Thymus (tissue), 11 donors: ENCODE data around the gene RARA. TPM values are rescaled to one million over a fixed set of nuclear protein-coding genes. Genes with fewer than 3 reads are reported as not detected.

ENCODE experiments used
- DNase-seq, 9 donors: peaks; one replicate each; pipeline ENCODE4 v3.0.0-alpha.2; 2013; ENCODE audit warnings: low spot score in 9 of 9, low read depth in 6 of 9, missing footprints in 1 of 9
- H3K27ac ChIP-seq, 2 donors: one replicate each; pipeline ENCODE4 v1.5.1; 2013; ENCODE audit warnings: control low read depth in 1 of 2, low read depth in 1 of 2, low read length in 1 of 2, mild to moderate bottlenecking in 1 of 2, moderate library complexity in 1 of 2
- H3K27me3 ChIP-seq, 2 donors: one replicate each; pipeline ENCODE4 v1.5.1; 2013; ENCODE audit warnings: low read length in 1 of 2; ENCODE audit not compliant: control insufficient read depth in 2 of 2, insufficient read depth in 1 of 2
- H3K36me3 ChIP-seq, 2 donors: one replicate each; pipeline ENCODE4 v1.5.1; 2013; ENCODE audit warnings: low read length in 1 of 2, mild to moderate bottlenecking in 1 of 2, moderate library complexity in 1 of 2; ENCODE audit not compliant: control insufficient read depth in 2 of 2, insufficient read depth in 2 of 2
- H3K4me1 ChIP-seq, 2 donors: one replicate each; pipeline ENCODE4 v1.5.1; 2013; ENCODE audit warnings: low read length in 2 of 2; ENCODE audit not compliant: control insufficient read depth in 2 of 2, insufficient read depth in 2 of 2
- H3K4me3 ChIP-seq, 2 donors: one replicate each; pipeline ENCODE4 v1.5.1; 2013; ENCODE audit warnings: low read length in 2 of 2, control low read depth in 1 of 2, mild to moderate bottlenecking in 1 of 2
- H3K9me3 ChIP-seq, 2 donors: one replicate each; pipeline ENCODE4 v1.5.1; 2013; ENCODE audit warnings: low read length in 1 of 2, mild to moderate bottlenecking in 1 of 2; ENCODE audit not compliant: control insufficient read depth in 2 of 2, insufficient read depth in 1 of 2
- WGBS: extraction: QIAGEN DNeasy Blood & Tissue Kit; methylation state at CpG from one replicate; pipeline ENCODE4 v1.1.7; 2013; 5-methylcytosine and 5-hydroxymethylcytosine counted together
- polyA plus RNA-seq: library from polyadenylated mRNA; stranded (reverse); fragments of 200-250 nt; gene quantifications from one replicate; pipeline ENCODE4 v1.2.3, GENCODE V29; 2013
- total RNA-seq: library from RNA; stranded (reverse); fragments of 120-200 nt; gene quantifications from one replicate; pipeline ENCODE4 v1.2.4, GENCODE V29; 2013
- donor health status: healthy.

RARA gene
- total and polyA plus RNA-seq, 2 donors, result 5.8 to 17.1 TPM

DNA sequence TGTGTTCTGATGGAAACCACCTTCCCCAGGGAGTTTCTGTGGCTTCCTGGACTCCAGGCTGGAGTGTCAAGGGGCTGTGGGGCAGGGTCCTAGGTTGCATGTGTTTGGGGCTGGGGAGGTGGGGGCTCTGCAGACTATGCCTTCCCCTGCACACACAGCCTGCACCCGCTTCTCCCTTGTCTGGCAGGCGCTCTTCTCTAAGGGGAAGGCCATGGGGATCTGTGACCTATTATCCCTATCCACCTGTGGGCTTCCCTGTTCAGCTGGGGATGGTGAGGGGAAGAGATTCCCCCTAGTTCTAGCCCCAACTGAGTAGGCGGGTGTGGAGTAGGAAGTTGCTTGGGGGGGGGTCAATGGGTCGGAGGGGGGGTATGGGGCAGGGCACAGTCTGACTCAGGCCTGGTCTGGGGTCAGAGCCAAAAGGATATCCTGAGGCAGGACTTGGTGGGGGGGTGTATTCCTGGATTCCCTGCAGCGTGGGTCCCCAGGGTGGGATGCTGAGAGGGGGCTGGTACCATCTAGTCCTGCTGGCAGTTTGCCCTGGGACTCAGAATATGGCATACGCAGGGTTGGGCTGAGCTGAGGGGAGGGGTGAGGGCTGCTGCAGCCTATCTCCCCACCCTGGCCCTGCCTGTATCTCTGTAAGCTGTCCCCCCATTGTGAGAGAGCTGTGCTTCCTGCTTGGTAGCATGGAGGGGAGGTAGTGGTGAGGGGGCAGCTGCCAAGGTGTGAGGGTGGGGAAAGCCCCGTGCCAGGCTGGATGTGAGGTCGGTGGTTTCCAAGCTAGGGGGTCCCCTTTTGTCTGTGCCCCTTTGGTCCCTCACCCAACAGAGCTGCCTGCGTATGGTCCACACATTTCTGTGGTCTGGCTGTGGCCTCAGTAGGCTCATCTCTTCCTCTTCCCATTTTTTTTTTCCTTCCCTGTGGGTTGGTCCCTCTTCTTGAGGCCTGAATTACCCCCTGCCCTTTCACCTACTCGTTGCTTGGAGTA, 14.7 kb downstream of the RARA start:
- H3K27ac ChIP-seq, result peak overlapping the region; percentile 79 to 93
- peaks cover 2 to 5% of the 10 kb centered on the region in 2 donors for H3K27me3 ChIP-seq
- no peaks in the 10 kb centered on the region for H3K36me3 ChIP-seq
- H3K4me3 ChIP-seq, result peak overlapping the region; percentile 47 to 48
- 40% methylated on average over 10 of the region's 10 CpGs for WGBS
- peaks cover 0 to 4% of the 10 kb centered on the region in 2 donors for H3K9me3 ChIP-seq
- H3K4me1 ChIP-seq, result peaks cover 71 to 97% of the 10 kb centered on the region in 2 donors
- peak in 1 of 9 donors; percentile 68 for DNase-seq

GRCh38 chr17:40325156-40326013, 16.4 kb downstream of the RARA start:
- Histone ChIP-seq H3K27ac (peak overlapping the region in 1 of 2 donors; percentile 90), H3K4me1 (peaks cover 67 to 93% of the 10 kb centered on the region in 2 donors), H3K9me3 (peaks cover 0 to 4% of the 10 kb centered on the region in 2 donors), H3K4me3 (no peak overlapping the region), H3K36me3 (no peaks in the 10 kb centered on the region), H3K27me3 (no peaks in the 10 kb centered on the region)
- DNase-seq, result no peak
- WGBS, result 86% methylated on average over 13 of the region's 13 CpGs

DNA sequence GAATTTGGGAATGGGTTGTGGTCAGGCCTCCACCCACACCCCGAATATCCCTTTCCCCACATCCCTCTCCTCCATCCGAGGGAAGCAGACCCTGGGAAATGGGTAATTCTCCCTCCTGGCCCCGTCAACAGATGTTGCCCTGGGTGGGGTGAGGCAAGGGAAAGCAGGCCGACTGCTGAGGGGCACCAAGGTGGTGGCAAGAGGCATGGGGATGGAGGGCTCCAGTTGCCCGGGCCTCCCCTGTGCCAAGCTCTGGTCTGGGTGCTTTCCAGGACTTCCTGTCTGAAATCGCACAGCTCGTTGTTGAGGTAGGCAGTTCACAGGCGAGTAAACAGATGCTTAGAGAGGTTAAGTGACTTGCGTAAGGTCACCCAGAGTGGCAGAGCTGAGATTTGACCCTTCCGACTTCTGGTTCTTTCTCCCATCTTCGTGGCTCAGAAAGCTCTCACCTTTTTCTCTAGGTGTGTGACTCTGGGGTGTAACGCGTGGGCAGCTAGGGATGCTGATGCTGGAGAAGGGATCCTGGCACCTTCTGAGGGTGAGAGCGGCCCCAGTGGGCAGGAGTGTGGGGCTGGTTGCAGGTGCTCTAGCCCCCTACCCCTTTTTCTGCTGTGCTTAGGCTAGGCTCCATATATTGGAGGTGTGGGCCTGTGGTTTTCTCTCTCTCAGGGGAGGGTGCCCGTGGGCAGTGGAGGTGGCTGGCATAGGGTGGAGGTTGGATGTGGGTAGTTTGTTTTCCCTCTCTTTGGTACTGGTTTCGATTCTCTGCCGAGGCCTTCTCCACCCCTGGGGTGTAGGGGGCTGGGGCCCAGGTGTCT, 17.2 kb downstream of the RARA start:
- Histone ChIP-seq H3K4me1 (peaks cover 65 to 93% of the 10 kb centered on the region in 2 donors), H3K4me3 (no peak overlapping the region), H3K27ac (peak overlapping the region; percentile 71 to 90), H3K27me3 (no peaks in the 10 kb centered on the region), H3K9me3 (peaks cover 0 to 4% of the 10 kb centered on the region in 2 donors), H3K36me3 (peaks cover 0 to 6% of the 10 kb centered on the region in 2 donors)
- DNase-seq, result peak in 1 of 9 donors; percentile 67
- WGBS, result 48% methylated on average over 17 of the region's 17 CpGs

GRCh38 chr17:40326832-40327199, 17.8 kb downstream of the RARA start:
- Histone ChIP-seq H3K4me3 (no peak overlapping the region), H3K27me3 (no peaks in the 10 kb centered on the region), H3K9me3 (peaks cover 0 to 4% of the 10 kb centered on the region in 2 donors), H3K4me1 (peaks cover 65 to 93% of the 10 kb centered on the region in 2 donors), H3K36me3 (peaks cover 0 to 12% of the 10 kb centered on the region in 2 donors), H3K27ac (peak overlapping the region; percentile 62 to 90)
- 96% methylated on average over 1 of the region's 1 CpG for WGBS
- DNase-seq, result no peak

- WGBS, result 57% methylated on average over 4 of the region's 4 CpGs
- Histone ChIP-seq H3K27me3 (no peaks in the 10 kb centered on the region), H3K9me3 (peaks cover 0 to 4% of the 10 kb centered on the region in 2 donors), H3K4me1 (peaks cover 61 to 93% of the 10 kb centered on the region in 2 donors), H3K27ac (peak overlapping the region; percentile 32 to 90), H3K36me3 (peaks cover 0 to 12% of the 10 kb centered on the region in 2 donors), H3K4me3 (no peak overlapping the region)
- peak in 7 of 9 donors; percentile 61 to 89 (median 78) for DNase-seq
These were observed 18.3 kb downstream of the RARA start for GRCh38 chr17:40327244-40327729.

DNA sequence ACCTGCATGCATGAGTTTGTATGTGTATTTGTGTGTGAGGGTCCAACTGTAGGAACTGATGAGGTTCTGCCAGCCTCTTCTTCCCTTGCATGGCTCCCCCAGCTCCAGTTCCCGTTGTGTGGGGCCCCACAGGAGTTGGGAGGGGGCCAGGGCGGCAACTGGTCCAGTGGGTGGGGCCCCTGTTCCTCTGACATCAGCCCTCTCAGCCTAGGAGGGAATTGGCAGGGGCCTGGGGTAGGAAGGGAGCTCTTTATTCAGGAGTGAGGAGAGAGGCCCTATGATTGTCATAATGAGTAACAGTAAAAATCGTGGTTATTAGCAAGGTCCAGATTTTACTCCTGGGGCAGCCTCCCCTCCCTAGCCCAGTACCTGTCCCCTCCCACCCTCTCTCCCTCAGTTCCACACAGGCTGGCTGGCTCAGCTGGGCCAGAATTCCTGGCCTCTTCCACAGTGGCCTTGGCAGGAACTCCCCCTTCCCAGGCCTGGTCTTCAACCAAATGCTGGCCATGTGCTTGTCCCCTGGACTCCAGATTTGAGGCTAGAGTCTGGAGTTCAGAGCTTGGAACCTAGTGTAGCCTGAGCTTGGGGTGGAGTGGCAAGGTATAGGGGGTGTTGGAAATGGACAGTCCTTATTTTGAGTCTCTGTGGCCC, 18.9 kb downstream of the RARA start:
- Histone ChIP-seq H3K9me3 (peaks cover 0 to 4% of the 10 kb centered on the region in 2 donors), H3K4me1 (peaks cover 59 to 92% of the 10 kb centered on the region in 2 donors), H3K4me3 (no peak overlapping the region), H3K27me3 (no peaks in the 10 kb centered on the region), H3K36me3 (peaks cover 0 to 12% of the 10 kb centered on the region in 2 donors), H3K27ac (peak overlapping the region; percentile 36 to 90)
- no peak for DNase-seq
- WGBS, result 51% methylated on average over 3 of the region's 3 CpGs

- H3K9me3 ChIP-seq, result peaks cover 0 to 4% of the 10 kb centered on the region in 2 donors
- no peak for DNase-seq
- peaks cover 0 to 12% of the 10 kb centered on the region in 2 donors for H3K36me3 ChIP-seq
- H3K27ac ChIP-seq, result no peak overlapping the region
- H3K27me3 ChIP-seq, result no peaks in the 10 kb centered on the region
- WGBS, result 93% methylated on average over 2 of the region's 2 CpGs
- peaks cover 54 to 87% of the 10 kb centered on the region in 2 donors for H3K4me1 ChIP-seq
- H3K4me3 ChIP-seq, result no peak overlapping the region
These were observed 19.4 kb downstream of the RARA start for GRCh38 chr17:40328386-40328766.
